Medulla oblongata (tissue), 1 donor: ENCODE measurements around the gene SCAPER.
"Not testable (repeated sequence)": the region's sequence is repeated elsewhere in the genome, so short reads cannot be mapped to it uniquely, and the experiment has no call there.

Source experiments
- DNase-seq: peaks from one replicate; pipeline ENCODE4 v3.0.0-alpha.2; 2015; ENCODE audit errors: extremely low spot score

SCAPER gene

DNA sequence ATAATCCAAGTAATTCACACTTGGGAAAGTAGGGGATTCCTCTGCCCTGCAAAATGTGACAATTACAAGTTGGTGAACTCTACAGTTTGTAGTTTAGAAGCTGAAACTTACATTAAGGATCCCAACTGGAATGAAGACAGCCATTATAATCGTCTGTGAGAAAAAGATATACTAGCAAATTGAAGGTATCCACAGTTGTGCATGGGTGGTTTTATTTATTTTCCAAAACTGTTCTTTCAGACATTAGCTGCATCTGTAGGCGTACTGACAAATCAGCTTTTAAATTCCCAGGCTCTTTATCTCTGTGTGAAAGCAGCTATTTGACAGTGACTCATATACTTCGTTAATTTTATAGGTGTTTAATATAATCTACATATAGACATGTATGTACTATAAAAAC is 581.1 kb downstream of the SCAPER start:
- no peak for DNase-seq

GRCh38 chr15:76321602-76322001 is 583.5 kb downstream of the SCAPER start:
- no peak for DNase-seq

DNA sequence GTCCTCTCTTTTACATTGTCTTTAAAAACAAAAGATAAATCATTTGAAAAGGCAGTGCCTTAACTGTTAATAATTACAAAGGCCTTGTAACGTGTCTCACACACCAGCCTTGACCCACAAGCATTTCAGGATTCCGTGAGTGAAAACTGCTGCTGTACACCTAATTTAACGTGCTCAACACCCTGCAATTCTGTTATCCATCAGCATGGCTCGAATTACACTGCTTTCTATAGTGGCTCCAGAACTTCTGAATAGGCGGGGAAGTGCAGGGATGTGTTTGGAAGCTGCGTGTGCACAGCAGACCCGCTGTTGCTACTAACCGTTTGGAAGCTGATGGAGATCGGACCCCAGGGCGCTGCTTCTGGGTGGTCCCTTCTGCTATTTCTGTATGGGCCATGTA is 584.0 kb downstream of the SCAPER start:
- DNase-seq = no peak

- no peak for DNase-seq
Measured at GRCh38 chr15:76320012-76320411, 585.1 kb downstream of the SCAPER start.

- DNase-seq = no peak
Measured at GRCh38 chr15:76313731-76314130, 591.4 kb downstream of the SCAPER start.

DNA sequence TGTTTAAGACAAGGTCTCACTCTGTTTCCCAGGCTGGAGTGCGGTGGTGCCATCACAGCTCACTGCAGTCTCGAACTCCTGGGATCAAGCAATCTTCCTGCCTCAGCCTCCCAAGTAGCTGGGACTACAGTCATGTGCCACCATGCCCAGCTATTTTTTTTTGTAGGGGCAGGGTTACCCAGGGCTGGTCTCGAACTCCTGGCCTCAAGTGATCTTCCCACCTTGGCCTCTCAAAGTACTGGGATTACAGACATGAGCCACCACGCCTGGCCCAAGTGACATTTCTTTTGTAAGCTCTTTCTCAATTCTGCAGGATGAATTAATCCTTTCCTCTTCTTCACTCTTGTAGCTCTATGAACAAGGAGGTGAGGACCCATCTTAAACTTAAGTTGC is 592.0 kb downstream of the SCAPER start:
- DNase-seq = not testable (repeated sequence)

DNA sequence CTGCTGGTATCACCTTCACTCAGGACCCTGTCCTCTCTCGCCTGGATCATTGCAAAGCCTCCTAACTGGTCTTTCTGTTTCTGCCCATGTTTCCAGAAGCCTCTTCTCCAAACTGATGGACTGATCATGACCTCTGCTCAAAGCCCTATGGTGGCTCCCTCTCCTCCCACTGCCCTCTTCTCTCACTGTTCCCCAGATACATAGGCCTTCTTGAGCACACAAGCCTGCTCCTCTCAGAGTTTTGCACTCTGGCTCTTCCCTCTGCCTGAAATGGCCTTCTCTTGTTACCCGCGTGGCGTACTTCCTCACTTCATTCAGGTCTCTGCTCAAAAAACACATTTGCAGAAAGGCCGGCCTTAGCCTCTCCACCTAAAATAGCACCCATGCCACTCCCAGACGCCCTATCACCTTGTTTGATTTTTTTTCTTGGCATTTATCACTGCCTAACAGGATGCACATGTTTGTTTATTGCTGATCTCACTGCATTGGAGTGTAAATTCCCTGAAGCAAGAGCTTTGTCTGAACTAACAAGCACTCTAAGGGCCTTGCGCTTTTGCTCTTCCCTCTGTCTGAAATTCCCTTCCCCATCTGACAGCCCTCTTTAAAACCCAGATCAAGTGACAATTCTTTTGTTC is 592.5 kb downstream of the SCAPER start:
- no peak for DNase-seq

DNA sequence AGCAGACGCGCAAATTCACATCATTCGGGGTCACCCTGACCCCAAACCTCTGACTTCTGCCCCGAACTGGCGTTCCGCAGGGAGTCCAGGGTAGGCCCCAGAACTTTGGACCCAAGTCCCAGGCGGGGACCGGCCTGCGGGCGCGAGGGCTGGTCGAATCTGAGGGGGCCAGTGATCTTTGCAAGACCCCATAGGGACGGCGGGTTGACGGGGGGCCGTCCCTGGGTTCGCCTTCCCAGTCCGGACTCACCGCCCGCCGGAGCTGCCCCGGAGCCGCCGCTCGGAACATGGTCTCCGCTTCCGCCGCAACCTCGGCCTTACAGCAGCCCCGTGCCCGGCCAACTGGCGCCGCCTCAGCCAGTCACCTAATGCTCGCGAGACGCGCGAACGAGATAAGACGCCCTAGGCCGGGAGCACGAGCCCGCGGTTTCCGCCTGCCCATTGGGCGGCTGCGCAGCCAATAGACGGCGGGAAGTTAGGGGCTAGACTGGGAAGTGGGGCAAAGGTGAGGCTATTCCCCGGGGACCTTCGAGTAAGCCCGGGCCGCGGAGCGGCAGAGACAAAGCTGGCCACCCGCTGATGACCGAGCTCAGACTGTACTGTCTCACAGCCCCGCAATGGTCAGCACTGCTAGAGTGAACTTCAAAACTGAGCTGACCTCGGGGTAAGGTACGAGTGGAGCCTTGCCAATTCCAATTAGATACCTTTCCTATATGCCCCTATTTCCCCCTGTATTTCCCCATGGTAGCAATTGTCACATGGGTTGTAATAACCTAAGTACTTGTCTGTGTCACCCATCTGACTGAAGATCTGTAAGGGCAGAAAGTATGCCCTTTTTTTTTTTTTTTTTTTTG is 593.8 kb downstream of the SCAPER start, which contains the start of gene ETFA:
Gene ETFA (minus strand): TSS at position 370 of the 854 bp plus-strand sequence. CDS start 81 bp downstream, at position 289.
- peak; percentile 95 for DNase-seq

DNA sequence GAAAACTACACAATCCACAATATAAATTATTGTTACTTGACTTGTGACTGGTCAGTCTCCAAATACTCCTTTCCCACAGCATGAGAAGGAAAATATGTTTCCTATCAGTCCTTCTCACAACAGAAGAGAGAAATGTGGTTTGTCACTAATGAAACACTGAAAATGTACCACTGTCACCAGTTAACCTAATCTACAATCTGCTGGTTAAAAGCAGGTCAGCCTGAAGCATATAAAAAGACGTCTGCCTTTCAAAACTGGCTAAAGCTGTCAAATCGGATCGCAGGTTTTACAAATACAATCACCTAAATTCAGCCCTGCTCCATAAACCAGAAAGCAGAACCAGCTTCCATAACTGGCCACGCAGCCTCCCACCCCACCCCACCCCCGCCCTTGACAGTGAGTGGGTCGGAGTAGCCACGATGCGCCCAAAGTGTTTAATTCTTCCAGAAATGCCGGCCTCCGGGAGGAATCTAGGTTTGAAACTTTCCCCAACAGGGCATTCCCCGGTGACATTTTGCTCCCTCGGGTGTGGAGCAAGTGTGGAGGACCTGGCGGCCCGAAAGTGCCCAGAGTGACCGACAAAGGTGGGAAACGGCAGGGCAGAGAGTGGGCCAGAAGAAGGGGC is 594.6 kb downstream of the SCAPER start:
- peak; percentile 18 for DNase-seq

DNA sequence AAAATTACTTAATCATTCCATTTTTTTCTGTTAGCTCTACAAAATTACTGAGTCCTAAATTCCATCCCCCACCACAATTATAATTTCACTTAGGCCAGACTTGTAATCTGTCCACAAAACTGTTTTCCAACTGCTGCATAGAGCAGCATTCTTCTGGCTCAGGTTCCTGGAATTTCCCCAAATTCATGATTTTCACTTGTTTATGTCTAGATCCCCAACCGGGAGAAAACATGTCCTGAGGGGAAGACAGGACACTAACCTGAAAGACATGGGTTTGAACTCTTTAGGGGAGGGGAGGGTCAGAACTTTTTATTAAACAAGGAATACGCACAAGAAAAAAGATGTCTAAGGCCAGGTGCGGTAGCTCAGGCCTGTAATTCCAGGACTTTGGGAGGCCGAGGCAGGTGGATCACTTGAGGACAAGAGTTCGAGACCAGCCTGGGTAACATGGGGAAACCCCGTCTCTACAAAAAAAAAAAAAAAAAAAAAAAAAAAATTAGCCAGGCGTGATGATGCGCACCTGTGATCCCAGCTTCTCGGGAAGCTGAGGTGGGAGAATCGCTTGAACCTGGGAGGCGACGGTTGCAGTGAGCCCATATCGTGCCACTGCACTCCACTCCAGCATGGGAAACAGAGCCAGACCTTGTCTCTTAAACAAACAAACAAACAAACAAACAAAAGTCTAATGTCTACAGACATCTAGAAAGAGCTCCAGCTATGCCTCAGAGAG is 595.4 kb downstream of the SCAPER start:
- no peak for DNase-seq

DNA sequence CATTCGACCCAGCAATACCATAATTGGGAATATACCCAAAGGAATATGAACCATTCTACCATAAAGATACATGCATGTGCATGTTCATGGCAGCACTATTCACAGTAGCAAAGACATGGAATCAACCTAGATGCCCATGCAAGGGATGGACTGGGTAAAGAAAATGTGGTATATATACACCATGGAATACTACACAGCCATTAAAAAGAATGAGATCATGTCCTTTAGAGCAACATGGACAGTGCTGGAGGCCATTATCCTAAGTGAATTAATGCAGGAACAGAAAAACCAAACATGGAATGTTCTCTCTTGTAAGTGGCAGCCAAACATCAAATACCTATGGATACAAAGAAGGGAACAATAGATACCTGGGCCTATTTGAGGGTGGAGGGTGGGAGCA is 601.2 kb downstream of the SCAPER start:
- no peak for DNase-seq

GRCh38 chr15:76299786-76300185 is 605.4 kb downstream of the SCAPER start:
- no peak for DNase-seq

- DNase-seq = no peak
Measured at GRCh38 chr15:76298986-76299385, 606.2 kb downstream of the SCAPER start.

- DNase-seq = not testable (repeated sequence)
Measured at GRCh38 chr15:76297951-76298350, 607.2 kb downstream of the SCAPER start.
